Measurements from ENCODE around the gene HSPA9.

DNA sequence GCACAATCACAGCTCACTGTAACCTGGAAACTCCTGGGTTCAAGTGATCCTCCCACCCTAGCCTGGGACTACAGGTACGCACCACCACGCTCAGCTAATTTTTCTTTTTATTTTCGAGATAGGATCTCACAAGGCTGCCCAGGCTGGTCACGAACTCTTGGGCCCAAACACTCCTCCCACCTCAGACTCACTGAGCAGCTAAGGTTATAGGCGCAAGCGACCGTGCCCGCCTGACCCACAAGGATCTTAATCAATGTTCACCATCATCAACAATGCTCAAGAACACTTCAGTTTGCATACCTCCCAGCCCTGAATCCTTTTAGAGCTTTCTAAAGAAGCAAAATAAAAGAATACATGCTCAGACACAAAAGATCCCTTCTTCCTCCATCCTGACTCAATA, 45.4 kb downstream of the HSPA9 start:
- TF ChIP-seq, protein P1, sequence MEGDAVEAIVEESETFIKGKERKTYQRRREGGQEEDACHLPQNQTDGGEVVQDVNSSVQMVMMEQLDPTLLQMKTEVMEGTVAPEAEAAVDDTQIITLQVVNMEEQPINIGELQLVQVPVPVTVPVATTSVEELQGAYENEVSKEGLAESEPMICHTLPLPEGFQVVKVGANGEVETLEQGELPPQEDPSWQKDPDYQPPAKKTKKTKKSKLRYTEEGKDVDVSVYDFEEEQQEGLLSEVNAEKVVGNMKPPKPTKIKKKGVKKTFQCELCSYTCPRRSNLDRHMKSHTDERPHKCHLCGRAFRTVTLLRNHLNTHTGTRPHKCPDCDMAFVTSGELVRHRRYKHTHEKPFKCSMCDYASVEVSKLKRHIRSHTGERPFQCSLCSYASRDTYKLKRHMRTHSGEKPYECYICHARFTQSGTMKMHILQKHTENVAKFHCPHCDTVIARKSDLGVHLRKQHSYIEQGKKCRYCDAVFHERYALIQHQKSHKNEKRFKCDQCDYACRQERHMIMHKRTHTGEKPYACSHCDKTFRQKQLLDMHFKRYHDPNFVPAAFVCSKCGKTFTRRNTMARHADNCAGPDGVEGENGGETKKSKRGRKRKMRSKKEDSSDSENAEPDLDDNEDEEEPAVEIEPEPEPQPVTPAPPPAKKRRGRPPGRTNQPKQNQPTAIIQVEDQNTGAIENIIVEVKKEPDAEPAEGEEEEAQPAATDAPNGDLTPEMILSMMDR (IDR thresholded peaks at IDR 0.05): no peak
- no peak for TF ChIP-seq EZH2 (IDR thresholded peaks at IDR 0.05; ENCODE audit: borderline replicate concordance, insufficient read depth, low read depth, low read length, poor library complexity, severe bottlenecking)
